Memory B cell (primary cell): Measurements from ENCODE around the gene ERICH4.
"Not testable (repeated sequence)": the region's sequence is repeated elsewhere in the genome, so short reads cannot be mapped to it uniquely, and the experiment has no call there.

Source experiments
- ATAC-seq: fragments of 150-1000 bp; cut with Tn5 transposase; 2 replicates; pipeline ENCODE4 v1.10.0; 2021; ENCODE audit warnings: low read depth, mild to moderate bottlenecking, moderate library complexity
- DNase-seq, 2 donors: peaks; one replicate each; pipeline ENCODE4 v3.0.0; 2022; ENCODE audit warnings: low spot score in 2 of 2
- H3K27ac Mint-ChIP-seq: one replicate; pipeline ENCODE4 v1.8.0; 2022; ENCODE audit warnings: mild to moderate bottlenecking, moderate library complexity, mixed read lengths
- H3K27me3 Mint-ChIP-seq: one replicate; pipeline ENCODE4 v1.8.0; 2022; ENCODE audit warnings: mixed read lengths
- H3K36me3 Mint-ChIP-seq: one replicate; pipeline ENCODE4 v1.8.0; 2022; ENCODE audit warnings: mild to moderate bottlenecking, mixed read lengths
- H3K4me1 Mint-ChIP-seq: one replicate; pipeline ENCODE4 v1.8.0; 2022; ENCODE audit warnings: mixed read lengths
- H3K4me3 Mint-ChIP-seq: one replicate; pipeline ENCODE4 v1.8.0; 2022; ENCODE audit warnings: mild to moderate bottlenecking, moderate library complexity, mixed read lengths
- H3K9me3 Mint-ChIP-seq: one replicate; pipeline ENCODE4 v1.8.0; 2022; ENCODE audit warnings: mixed read lengths

The ERICH4 gene

DNA sequence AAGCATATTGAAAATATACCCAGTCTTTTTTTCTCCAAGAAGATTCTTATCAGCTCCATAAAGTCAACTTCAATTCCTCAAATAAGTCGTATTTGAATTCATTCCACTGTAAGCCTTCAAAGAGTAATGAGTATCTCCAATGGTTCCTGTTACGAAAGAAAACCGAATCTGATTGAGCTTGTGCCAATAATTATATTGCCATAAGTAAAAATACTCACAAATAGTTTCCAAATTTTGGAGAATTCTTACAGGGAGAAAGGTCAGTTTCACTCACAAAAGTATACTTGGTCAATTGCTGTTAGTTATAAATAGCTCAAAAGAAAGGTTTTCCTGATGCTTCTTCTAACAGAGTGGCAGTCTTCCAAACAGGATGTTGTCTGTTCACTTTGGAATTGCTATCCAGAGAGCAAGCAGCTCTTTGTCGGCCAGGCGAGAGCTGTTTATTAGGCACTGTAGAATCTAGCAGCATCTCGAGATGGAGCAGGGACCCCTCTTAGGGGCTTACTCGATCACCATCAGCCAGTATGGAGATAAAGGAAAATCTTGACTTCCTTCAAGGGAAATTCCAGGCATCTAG is 13.5 kb downstream of the ERICH4 start:
- ATAC-seq: no peak

DNA sequence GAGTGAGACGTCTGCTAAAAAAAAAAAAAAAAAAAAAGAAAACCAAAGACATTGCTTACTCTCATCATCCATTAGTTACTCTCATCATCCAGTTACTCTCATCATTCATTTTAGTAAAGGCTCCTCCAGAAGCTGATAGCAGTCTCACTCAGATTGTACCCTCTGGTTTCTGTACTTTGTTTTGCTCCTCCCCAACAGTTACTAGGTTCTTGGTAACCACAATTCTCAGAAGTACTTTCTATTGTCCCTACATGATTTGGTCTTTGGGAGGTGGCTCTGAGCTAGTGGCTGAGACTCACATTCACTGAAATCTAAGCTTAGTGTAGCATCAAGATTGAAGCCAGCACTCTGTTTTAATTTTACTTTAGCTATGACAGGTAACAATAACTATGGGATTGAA is 14.3 kb downstream of the ERICH4 start:
- peak overlapping the region; percentile 39 for H3K4me3 Mint-ChIP-seq
- H3K27ac Mint-ChIP-seq: no peak overlapping the region
- H3K36me3 Mint-ChIP-seq: no peaks in the 10 kb centered on the region
- H3K4me1 Mint-ChIP-seq: peaks cover 25% of the 10 kb centered on the region
- DNase-seq (no peak), ATAC-seq (peak; percentile 70)
- H3K27me3 Mint-ChIP-seq: no peaks in the 10 kb centered on the region
- no peaks in the 10 kb centered on the region for H3K9me3 Mint-ChIP-seq

More for the DNA sequence above, 13.5 kb downstream of the ERICH4 start:
- no peak for DNase-seq
- no peak overlapping the region for H3K27ac Mint-ChIP-seq
- H3K9me3 Mint-ChIP-seq: no peaks in the 10 kb centered on the region
- no peaks in the 10 kb centered on the region for H3K27me3 Mint-ChIP-seq
- H3K4me3 Mint-ChIP-seq: peak overlapping the region; percentile 11
- no peaks in the 10 kb centered on the region for H3K36me3 Mint-ChIP-seq
- peaks cover 23% of the 10 kb centered on the region for H3K4me1 Mint-ChIP-seq

DNA sequence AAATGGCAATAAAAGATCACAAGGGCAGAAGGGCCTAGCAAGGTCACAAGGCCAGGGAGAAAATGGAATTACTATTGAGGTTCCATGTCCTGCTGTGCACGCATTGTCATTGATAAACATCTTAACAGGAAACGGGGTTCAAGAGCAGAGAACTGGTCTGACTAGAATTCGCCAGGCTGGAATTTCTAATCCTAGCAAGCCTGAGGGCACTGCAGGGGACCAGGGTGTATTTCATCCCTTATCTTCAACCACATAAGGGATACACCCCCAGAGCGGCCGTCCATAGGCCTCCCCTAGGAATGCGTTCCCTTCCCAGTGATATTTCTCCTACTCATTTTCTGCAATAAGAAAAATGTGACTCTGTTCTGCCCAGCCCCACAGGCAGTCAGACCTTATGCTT is 19.5 kb downstream of the ERICH4 start:
- H3K27me3 Mint-ChIP-seq: peaks cover 4% of the 10 kb centered on the region
- H3K36me3 Mint-ChIP-seq: no peaks in the 10 kb centered on the region
- H3K9me3 Mint-ChIP-seq: no peaks in the 10 kb centered on the region
- H3K4me3 Mint-ChIP-seq: no peak overlapping the region
- H3K27ac Mint-ChIP-seq: peak overlapping the region; percentile 93
- ATAC-seq (no peak), DNase-seq (no peak)
- H3K4me1 Mint-ChIP-seq: peaks cover 20% of the 10 kb centered on the region

DNA sequence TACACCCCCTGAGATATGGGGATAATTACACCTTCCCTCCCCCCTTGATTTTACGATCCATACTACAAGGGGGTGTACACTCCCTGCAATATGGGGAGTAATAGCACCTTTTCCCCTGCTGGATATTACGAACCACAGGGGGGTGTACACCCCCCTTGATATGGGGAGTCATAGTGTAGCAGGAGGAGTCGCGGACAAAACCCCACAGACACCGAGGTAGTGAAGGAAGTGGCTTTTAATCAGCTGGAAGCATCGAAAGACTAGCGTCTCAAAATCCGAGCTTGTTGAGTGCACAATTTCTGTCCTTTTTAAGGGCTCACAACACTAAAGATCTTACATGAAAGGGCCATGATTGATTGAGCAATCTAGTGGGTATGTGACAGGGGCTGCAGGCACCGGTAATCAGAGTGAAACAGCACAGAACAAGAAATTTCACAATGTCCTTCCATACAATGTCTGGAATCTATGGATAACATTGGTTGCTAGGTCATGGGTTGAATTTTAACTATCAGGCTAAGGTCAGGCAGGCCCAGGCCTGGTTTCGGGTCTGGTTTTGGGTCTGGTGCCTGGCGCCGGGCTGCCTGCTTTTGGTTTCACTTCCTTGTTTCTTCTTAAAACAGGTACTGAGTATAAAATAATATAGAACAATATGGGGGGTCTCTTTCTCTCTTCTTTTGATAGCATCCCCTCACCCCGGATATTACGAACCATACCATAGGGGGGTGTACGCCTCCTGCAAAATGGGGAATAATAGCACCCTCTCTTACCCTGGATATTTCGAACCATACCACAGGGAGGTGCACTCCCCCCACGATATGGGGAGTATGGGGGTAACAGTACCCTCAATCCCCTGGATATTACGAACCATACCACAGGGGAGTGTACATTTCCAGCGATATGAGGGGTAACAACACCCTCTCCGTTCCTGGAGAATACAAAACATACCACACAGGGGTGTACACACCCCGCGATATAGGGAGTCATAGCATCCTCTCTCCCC is 20.6 kb downstream of the ERICH4 start:
- not testable (repeated sequence) for H3K9me3 Mint-ChIP-seq, H3K27me3 Mint-ChIP-seq, H3K36me3 Mint-ChIP-seq
- Mint-ChIP-seq H3K4me1 (peaks cover 21% of the 10 kb centered on the region), H3K27ac (peak overlapping the region; percentile 93), H3K4me3 (peak overlapping the region; percentile 65)
- DNase-seq (peak; percentile 53 to 66), ATAC-seq (peak; percentile 78)

DNA sequence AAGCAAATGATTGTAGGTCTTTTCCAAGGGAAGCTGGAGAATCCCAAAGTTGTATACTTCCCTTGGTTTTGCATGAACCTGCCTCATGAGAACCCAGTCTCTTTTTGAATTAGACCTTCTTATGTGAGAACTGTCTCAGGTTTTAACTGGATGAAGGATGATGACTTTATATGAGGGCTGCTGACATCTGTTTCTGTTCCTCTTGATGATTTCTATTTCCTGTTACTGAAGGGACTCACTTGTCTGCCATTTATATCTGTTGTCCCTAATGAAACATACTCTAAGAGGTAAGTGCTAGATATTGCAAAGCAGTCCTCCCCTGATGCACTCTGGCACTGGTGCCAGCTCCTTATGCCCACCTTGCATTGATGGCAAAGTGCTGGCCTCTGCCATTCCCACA is 33.6 kb downstream of the ERICH4 start:
- no peaks in the 10 kb centered on the region for H3K9me3 Mint-ChIP-seq
- no peak overlapping the region for H3K4me3 Mint-ChIP-seq
- ATAC-seq (peak; percentile 88), DNase-seq (no peak)
- H3K27me3 Mint-ChIP-seq: peaks cover 15% of the 10 kb centered on the region
- peaks cover 11% of the 10 kb centered on the region for H3K4me1 Mint-ChIP-seq
- H3K27ac Mint-ChIP-seq: peak overlapping the region; percentile 41
- H3K36me3 Mint-ChIP-seq: no peaks in the 10 kb centered on the region

DNA sequence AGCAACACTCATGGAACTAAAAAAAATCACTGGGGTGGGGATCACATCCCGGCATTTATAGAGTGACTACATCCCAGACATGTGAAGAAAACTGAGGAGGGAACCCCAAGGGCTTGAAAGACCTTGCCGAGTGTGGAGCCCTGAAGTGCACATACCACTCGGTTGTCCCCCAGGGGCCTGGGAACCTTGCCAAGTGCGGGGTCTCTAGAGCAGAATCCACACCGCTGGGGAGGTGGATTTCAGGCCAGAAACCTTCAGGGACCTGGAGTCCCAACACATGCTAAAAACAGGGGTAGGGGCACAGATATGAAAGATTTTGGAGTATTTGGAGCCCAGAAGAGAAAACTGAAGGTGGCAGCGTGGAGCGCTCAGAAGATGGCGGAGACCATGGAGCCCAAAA is 35.2 kb downstream of the ERICH4 start:
- ATAC-seq: no peak
- Mint-ChIP-seq H3K9me3 (no peaks in the 10 kb centered on the region), H3K27ac (no peak overlapping the region), H3K27me3 (peaks cover 13% of the 10 kb centered on the region), H3K4me1 (peaks cover 11% of the 10 kb centered on the region), H3K36me3 (no peaks in the 10 kb centered on the region), H3K4me3 (no peak overlapping the region)
- DNase-seq: no peak

DNA sequence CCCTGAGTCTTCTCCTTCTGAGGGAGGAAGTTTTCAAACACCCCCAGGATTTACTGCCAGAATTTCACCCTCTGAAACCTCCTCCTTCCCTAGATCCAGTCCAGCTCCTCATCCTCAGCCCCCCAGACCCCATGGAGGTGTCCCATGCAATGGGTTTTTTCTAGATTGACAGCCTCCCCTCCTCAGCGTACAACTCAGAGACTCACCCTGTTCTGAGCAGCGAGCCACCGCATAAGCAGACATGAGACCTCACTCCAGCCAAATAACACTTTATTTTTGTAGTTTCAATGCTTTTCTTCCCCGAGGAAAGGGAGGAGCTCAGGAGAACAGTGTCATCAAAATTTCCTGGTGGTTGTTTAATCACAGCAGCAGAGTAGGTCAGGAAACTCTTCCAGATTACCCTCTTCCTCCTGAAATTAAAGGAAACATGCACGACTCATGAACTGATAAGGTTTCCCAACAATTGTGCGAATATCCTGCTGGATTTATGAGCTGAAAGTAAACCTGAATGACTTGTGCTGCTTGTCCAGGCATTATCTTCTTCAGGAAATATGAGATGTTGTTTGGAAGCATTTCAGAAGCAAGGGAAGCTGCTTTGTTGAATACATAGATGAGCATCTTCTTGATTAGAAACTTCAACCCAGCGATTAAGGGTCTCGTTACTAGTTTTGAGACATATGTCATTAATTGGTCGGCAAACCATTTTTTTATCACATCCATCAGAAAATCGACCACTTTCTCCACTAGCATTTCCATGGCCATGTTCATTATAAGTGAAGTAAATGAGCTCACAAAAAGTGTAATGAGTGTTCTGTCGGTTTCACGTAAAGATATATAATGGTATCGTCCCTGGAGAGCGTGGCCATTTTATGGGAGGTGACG is 36.2 kb downstream of the ERICH4 start:
- Mint-ChIP-seq H3K9me3 (no peaks in the 10 kb centered on the region), H3K27me3 (peaks cover 10% of the 10 kb centered on the region), H3K4me3 (no peak overlapping the region), H3K36me3 (no peaks in the 10 kb centered on the region), H3K4me1 (peaks cover 11% of the 10 kb centered on the region), H3K27ac (no peak overlapping the region)
- ATAC-seq (no peak), DNase-seq (no peak)

DNA sequence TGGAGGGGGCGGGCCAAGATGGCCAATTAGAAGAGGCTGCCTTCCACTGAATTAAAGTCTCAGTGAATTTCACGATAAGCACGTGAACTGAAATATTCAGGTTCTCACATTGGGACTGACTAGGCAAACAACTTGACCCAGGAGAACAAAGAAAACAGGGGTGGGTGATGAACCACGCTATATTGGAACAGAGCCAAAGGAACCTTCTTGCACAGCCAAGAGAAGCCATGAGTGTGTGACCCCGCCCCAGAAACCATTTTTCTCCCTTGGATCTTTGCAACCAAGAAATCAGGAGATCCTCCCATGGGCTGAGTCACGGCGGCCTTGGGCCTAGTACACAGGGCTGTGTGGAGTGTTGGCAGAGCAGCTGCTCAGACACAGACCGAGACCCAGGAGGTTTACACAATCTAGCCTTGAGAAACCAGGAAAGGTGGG is 36.8 kb downstream of the ERICH4 start:
- H3K36me3 Mint-ChIP-seq: no peaks in the 10 kb centered on the region
- ATAC-seq (no peak), DNase-seq (no peak)
- no peak overlapping the region for H3K4me3 Mint-ChIP-seq
- H3K27ac Mint-ChIP-seq: no peak overlapping the region
- H3K4me1 Mint-ChIP-seq: peaks cover 11% of the 10 kb centered on the region
- peaks cover 10% of the 10 kb centered on the region for H3K27me3 Mint-ChIP-seq
- no peaks in the 10 kb centered on the region for H3K9me3 Mint-ChIP-seq

DNA sequence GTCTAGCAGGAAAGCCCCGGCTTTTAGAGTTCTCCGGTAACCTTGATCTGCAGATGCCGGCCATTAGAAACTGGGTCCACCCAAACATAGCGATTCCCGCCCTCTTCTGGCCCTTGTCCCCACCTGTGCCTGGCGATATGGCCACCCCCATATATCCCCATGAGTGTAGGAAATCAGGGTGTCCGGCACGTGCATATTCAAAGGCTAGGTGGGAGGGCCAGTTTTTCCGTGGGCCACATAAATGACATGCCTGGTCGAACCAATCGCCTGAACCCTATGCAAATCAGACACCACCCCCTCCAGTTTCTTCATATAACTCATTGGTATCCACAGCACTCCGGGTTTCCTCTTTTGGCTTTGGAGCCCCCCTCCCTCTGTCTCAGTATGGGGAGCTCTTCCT is 37.4 kb downstream of the ERICH4 start:
- Mint-ChIP-seq H3K27me3 (peaks cover 10% of the 10 kb centered on the region), H3K27ac (no peak overlapping the region)
- ATAC-seq: no peak

DNA sequence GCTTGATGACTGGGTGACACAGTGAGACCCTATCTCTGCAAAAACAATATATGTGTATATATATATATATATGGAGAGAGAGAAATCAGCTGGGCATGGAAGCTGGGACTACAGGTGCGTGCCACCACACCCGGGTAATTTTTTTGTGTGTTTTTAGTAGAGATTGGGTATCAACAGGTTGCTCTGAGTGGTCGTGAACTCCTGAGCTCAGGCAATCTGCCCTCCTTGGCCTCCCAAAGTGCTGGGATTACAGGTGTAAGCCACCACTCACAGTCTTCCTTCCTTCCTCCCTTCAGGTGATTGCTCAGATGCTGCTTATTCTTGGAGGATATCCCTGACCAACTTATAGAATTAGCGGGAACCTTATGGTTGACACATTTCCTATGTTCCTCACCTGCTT is 41.9 kb downstream of the ERICH4 start:
- Mint-ChIP-seq H3K4me3 (no peak overlapping the region), H3K36me3 (peaks cover 2% of the 10 kb centered on the region), H3K9me3 (peaks cover 2% of the 10 kb centered on the region), H3K4me1 (no peaks in the 10 kb centered on the region), H3K27ac (no peak overlapping the region), H3K27me3 (peaks cover 15% of the 10 kb centered on the region)
- no peak for ATAC-seq
- no peak for DNase-seq

More for the DNA sequence above, 37.4 kb downstream of the ERICH4 start:
- Mint-ChIP-seq H3K4me1 (peaks cover 11% of the 10 kb centered on the region), H3K9me3 (no peaks in the 10 kb centered on the region), H3K36me3 (no peaks in the 10 kb centered on the region), H3K4me3 (no peak overlapping the region)
- no peak for DNase-seq

DNA sequence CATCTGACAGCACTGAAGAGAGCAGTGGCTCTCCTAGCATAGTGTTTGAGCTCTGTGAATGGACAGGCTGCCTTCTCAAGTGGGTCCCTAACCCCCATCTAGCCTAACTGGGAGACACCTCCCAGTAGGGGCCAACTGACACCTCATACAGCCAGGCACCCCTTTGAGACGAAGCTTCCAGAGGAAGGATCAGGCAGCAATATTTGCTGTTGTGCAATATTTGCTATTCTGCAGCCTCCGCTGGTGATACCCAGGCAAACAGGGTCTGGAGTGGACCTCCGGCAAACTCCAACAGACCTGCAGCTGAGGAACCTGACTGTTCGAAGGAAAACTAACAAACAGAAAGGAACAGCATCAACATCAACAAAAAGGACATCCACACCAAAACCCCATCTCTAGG is 44.0 kb downstream of the ERICH4 start:
- not testable (repeated sequence) for H3K4me3 Mint-ChIP-seq, ATAC-seq

DNA sequence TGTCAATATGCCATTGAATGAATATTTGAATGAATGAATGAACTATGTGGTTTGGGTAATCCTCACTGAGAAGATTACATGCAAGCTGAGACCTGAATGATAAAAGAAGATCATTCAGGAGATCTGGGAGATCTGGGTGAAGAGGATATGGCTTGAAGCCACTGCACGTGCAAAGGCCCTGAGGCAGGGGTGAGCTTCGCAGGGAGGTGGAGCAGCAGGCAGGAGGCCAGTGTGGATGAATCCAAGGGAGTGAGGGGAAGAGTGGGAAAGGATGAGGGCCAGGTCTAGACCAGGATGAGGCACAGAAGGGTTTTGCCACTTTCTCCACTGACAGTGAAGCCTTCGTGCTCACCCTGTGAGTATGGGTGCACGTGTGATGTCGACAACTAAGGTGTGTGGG is 49.9 kb downstream of the ERICH4 start:
- DNase-seq (no peak), ATAC-seq (no peak)
- peaks cover 5% of the 10 kb centered on the region for H3K4me1 Mint-ChIP-seq
- no peaks in the 10 kb centered on the region for H3K27me3 Mint-ChIP-seq
- H3K36me3 Mint-ChIP-seq: no peaks in the 10 kb centered on the region
- H3K4me3 Mint-ChIP-seq: no peak overlapping the region
- H3K27ac Mint-ChIP-seq: no peak overlapping the region
- H3K9me3 Mint-ChIP-seq: peaks cover 2% of the 10 kb centered on the region

More for the DNA sequence above, 44.0 kb downstream of the ERICH4 start:
- DNase-seq, H3K27me3 Mint-ChIP-seq, H3K9me3 Mint-ChIP-seq, H3K27ac Mint-ChIP-seq, H3K36me3 Mint-ChIP-seq, H3K4me1 Mint-ChIP-seq: not testable (repeated sequence)
